Activated CD8-positive, alpha-beta T cell treated with anti-CD3 and anti-CD28 coated beads for 36 hours (primary cell): ENCODE results near the gene SNX25. TPM values are rescaled to one million over a fixed set of nuclear protein-coding genes. Genes with fewer than 3 reads are reported as not detected.
A peak's percentile ranks its signal among the peaks of the same experiment; 100 is the strongest.

Experiments
- ATAC-seq: fragments of 200-7000 bp; cut with Tn5 transposase; one replicate; pipeline ENCODE4 v1.10.0; 2021; ENCODE audit warnings: mild to moderate bottlenecking, moderate library complexity
- CTCF ChIA-PET: fragments of 350-600 bp; sonication (Branson Sonifier 250); formaldehyde crosslinking; loops from one replicate; lab custom pipeline; 2021; ENCODE audit warnings: antibody characterized with exemption; lab: Charles Lee
- POLR2A ChIA-PET: fragments of 350-600 bp; sonication (Branson Sonifier 250); formaldehyde crosslinking; loops from one replicate; lab custom pipeline; 2021; ENCODE audit warnings: antibody characterized with exemption; lab: Charles Lee
- DNase-seq: peaks from one replicate; pipeline ENCODE4 v3.0.0-alpha.2; 2020
- H3K27ac Mint-ChIP-seq: one replicate; pipeline ENCODE4 v1.8.0; 2021; ENCODE audit warnings: mild to moderate bottlenecking, mixed read lengths
- H3K27me3 Mint-ChIP-seq: one replicate; pipeline ENCODE4 v1.8.0; 2021; ENCODE audit warnings: mixed read lengths
- H3K36me3 Mint-ChIP-seq: one replicate; pipeline ENCODE4 v1.8.0; 2021; ENCODE audit warnings: low read depth, mixed read lengths
- H3K4me1 Mint-ChIP-seq: one replicate; pipeline ENCODE4 v1.8.0; 2021; ENCODE audit warnings: low read depth, mixed read lengths
- H3K4me3 Mint-ChIP-seq: one replicate; pipeline ENCODE4 v1.8.0; 2021; ENCODE audit warnings: mild to moderate bottlenecking, moderate library complexity, mixed read lengths
- H3K9me3 Mint-ChIP-seq: one replicate; pipeline ENCODE4 v1.8.0; 2021; ENCODE audit warnings: mixed read lengths
- CTCF ChIP-seq: fragments of 200-600 bp; IDR thresholded peaks from one replicate; pipeline ENCODE4 v1.8.0; 2022; ENCODE audit warnings: antibody characterized with exemption, mild to moderate bottlenecking
- intact Hi-C: fragments of 100-400 bp; cut with micrococcal nuclease; formaldehyde crosslinking; loops from one replicate; pipeline ENCODE4 v1.10.0; 2022
- total RNA-seq, 2 experiments: library from RNA; stranded (reverse); gene quantifications; one replicate each; pipeline ENCODE4 v1.2.3, GENCODE V29; 2021

The SNX25 gene
- total RNA-seq, 2 experiments from 2014 or later: 24.0 to 24.3 TPM

- H3K4me3 Mint-ChIP-seq: no peak overlapping the region
- ATAC-seq (no peak), DNase-seq (no peak)
- no peak overlapping the region for H3K27ac Mint-ChIP-seq
- no peaks in the 10 kb centered on the region for H3K27me3 Mint-ChIP-seq
- CTCF ChIA-PET: interaction anchor here (1.2 kb wide), 1 partner anchor 99 kb away, joined by 3 read pairs; no protein-coding TSS in a partner anchor
- intact Hi-C loops: no loop called here
- TF ChIP-seq CTCF: no peak
- H3K36me3 Mint-ChIP-seq: peaks cover 17% of the 10 kb centered on the region
- H3K9me3 Mint-ChIP-seq: no peaks in the 10 kb centered on the region
- POLR2A ChIA-PET: interaction anchor here (1.2 kb wide), 1 partner anchor 13 kb away, joined by 3 read pairs; no protein-coding TSS in a partner anchor
- H3K4me1 Mint-ChIP-seq: no peaks in the 10 kb centered on the region
Measured at GRCh38 chr4:185298728-185299430, 89.5 kb downstream of the SNX25 start.

- DNase-seq (no peak), ATAC-seq (no peak)
- TF ChIP-seq CTCF: no peak
- no peak overlapping the region for H3K4me3 Mint-ChIP-seq
- intact Hi-C loops: no loop called here
- peaks cover 3% of the 10 kb centered on the region for H3K4me1 Mint-ChIP-seq
- H3K9me3 Mint-ChIP-seq: no peaks in the 10 kb centered on the region
- H3K27me3 Mint-ChIP-seq: no peaks in the 10 kb centered on the region
- peaks cover 2% of the 10 kb centered on the region for H3K36me3 Mint-ChIP-seq
- POLR2A ChIA-PET: no interaction called here
- no peak overlapping the region for H3K27ac Mint-ChIP-seq
- CTCF ChIA-PET: interaction anchor here (1.0 to 1.4 kb wide), 3 partner anchors 41 to 121 kb away, joined by 3 to 4 read pairs (median 3); no protein-coding TSS in a partner anchor
Measured at GRCh38 chr4:185304541-185304940, 95.1 kb downstream of the SNX25 start.

- H3K27me3 Mint-ChIP-seq: no peaks in the 10 kb centered on the region
- no peak overlapping the region for H3K4me3 Mint-ChIP-seq
- H3K36me3 Mint-ChIP-seq: peaks cover 2% of the 10 kb centered on the region
- TF ChIP-seq CTCF: peak; percentile 37
- no peak overlapping the region for H3K27ac Mint-ChIP-seq
- POLR2A ChIA-PET: interaction anchor here (0.7 kb wide), 1 partner anchor 61 kb away, joined by 3 read pairs; no protein-coding TSS in a partner anchor
- peaks cover 3% of the 10 kb centered on the region for H3K4me1 Mint-ChIP-seq
- ATAC-seq (peak; percentile 94), DNase-seq (peak; percentile 51)
- CTCF ChIA-PET: interaction anchor here (1.1 to 1.6 kb wide), 3 partner anchors 40 to 293 kb away, joined by 3 read pairs; no protein-coding TSS in a partner anchor
- no peaks in the 10 kb centered on the region for H3K9me3 Mint-ChIP-seq
- intact Hi-C loops: no loop called here
Measured at GRCh38 chr4:185304944-185305690, 95.7 kb downstream of the SNX25 start.

- no peak overlapping the region for H3K27ac Mint-ChIP-seq
- ChIA-PET POLR2A (interaction anchor here (0.7 kb wide), 1 partner anchor 62 kb away, joined by 3 read pairs; no protein-coding TSS in a partner anchor), CTCF (interaction anchor here (0.8 to 1.6 kb wide), 4 partner anchors 18 to 292 kb away, joined by 3 to 4 read pairs (median 3); no protein-coding TSS in a partner anchor)
- intact Hi-C loops: no loop called here
- no peaks in the 10 kb centered on the region for H3K27me3 Mint-ChIP-seq
- no peaks in the 10 kb centered on the region for H3K9me3 Mint-ChIP-seq
- H3K4me3 Mint-ChIP-seq: no peak overlapping the region
- peaks cover 2% of the 10 kb centered on the region for H3K36me3 Mint-ChIP-seq
- TF ChIP-seq CTCF: no peak
- ATAC-seq (no peak), DNase-seq (no peak)
- peaks cover 3% of the 10 kb centered on the region for H3K4me1 Mint-ChIP-seq
Measured at GRCh38 chr4:185305979-185306442, 96.6 kb downstream of the SNX25 start.
